GM18498 (cell line): ENCODE data around the gene EGFR.
A peak's percentile ranks its signal among the peaks of the same experiment; 100 is the strongest.

ENCODE experiments used
- ATAC-seq: cut with Tn5 transposase; IDR thresholded peaks from one replicate; pipeline ENCODE4 v1.9.1; 2021; ENCODE audit warnings: mild to moderate bottlenecking, moderate library complexity; ENCODE audit not compliant: unreplicated experiment

Gene EGFR

DNA sequence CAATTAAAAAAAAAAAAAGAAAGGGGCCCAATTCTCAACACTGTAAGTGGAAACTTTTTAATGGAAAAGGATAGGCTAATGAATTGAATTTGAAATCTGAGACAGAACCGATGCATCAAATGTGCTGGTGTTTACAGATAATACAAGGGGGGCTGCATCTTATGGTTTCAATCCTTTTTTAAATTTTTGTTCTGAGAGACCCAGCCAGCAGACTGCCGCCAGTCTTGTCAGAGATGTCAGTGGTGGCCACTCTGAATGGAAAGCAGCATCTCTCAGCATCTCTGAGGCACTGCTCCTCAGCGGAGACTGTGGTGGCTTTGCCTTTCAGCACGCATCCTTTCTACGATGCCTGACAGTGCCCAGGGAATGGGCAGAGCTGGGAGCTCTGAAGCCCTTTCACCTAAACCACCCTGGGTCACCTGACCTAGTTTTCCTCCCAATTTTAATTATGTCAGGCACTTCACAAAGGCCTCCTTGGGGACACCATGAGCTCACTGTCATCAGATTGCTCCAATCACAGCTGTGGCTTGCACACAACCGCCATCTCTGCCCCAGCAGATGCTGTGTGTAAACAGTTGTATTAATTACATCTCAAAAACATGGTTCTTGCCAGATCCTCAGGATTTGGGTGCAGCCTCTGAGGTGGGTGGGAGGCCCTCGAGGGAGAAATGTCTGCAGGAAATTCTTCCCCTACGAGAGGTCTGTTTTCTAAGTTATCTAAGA lies 81.2 kb downstream of the EGFR start:
- ATAC-seq = no peak

- no peak for ATAC-seq
Observed at GRCh38 chr7:55100544-55101327, 81.9 kb downstream of the EGFR start.

DNA sequence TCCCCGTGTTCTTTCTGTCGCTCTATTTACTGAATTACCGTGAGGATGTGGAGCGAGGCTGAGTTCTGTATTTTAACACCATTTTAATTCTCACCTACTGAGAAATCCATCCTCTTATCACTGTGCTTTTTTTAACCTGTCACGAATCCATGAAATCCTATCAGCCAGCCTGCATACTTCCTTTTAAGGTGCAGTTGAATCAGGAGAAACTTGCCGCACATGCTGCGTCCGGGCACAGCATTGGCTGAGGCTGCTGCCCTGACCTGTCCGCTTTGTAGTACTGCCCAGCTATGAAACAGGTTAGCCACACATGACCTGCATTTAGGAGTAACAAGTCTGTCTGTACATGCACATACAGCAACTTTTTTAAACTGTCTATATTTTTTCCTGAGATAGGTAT lies 82.5 kb downstream of the EGFR start:
- no peak for ATAC-seq

DNA sequence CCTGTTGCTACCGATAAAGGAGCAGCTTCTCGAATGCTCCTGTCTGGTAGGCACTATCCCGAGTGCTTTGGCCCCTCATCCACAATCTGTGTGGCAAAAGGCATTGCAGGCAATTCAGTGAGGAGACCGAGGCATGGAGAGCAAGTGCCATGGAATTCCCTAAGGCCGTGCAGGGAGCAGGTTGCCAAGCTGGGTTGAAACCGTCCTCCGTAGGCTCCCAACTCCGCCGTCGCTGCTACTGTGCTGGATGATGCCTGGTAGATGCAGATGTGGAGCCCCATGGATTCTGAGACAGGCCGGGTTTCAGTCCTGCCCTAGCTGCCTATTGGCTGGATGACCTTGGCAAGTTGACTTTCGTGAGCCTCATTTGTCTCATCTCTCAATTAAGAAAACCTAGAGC lies 85.3 kb downstream of the EGFR start:
- ATAC-seq = no peak

DNA sequence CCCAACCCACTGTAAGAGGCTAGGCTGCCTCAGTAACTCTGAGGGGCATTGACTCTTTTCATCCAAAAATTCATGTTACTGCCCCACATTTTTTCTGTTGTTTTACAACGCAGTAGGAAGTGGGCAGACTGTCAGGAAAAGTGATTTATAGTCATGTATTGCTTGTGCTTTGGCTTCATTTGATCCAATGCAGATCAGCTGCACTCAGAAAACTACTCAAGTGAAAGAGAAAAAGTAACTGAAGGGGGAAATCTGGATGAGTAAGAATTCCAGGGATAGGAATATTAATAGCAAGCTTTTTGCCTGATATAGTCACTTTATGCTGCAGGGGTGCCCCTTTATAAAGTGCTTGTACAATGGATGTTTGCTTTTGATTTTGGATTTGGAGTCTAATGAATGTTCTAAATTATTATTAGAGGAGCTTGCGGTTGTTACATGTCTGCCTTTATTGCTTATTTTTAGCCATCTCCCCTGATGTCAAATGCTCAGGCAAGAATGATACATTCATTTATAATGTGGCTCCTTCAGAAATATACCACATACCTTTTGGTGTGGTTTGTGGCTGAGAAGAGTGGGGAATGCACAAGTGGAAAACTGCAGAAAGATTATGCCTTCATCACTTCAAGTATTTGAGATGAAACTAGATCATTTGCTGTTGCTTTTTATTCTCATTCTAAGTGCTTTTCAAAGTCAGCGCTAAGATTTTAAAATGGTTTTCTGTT lies 86.1 kb downstream of the EGFR start:
- no peak for ATAC-seq

DNA sequence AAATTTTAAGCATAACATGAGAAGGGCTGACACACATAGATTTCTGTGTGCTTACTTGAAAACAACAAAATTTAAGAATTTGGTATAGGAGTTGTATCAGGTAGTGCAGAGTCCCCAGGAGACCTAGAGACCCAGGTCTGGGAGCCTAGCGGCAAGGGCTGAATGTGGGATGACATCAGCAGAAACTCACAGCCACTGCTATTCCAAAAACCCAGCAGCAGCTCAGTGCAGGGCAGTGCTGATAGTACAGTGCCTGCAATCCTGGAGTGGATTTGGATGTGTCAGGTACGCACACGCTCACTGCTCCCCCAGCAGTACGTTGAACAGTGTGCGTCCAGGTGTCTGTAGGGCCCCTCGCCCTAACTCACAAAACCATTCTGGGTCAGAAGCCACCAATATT lies 87.1 kb downstream of the EGFR start:
- no peak for ATAC-seq

DNA sequence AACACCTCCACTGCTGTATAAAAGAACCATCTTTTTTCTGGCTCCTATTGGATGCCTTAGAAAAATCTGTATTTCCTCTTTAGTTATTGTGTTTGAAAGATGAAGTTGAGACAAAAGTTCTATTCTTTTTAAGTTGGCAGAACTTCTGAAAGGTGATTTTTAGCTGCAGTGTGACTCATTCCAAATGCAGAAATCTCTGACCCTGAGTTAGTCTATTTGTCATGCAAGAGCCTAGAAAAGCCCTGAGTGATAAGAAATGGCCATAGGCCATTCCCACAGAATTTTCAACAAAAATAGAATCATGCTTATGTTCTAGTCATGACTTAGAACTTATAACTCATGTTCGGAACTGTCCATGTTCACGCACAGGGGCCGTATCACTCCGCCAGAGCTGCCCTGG lies 89.1 kb downstream of the EGFR start:
- no peak for ATAC-seq

GRCh38 chr7:55108401-55108800 lies 89.6 kb downstream of the EGFR start:
- no peak for ATAC-seq

GRCh38 chr7:55108818-55109217 lies 90.0 kb downstream of the EGFR start:
- no peak for ATAC-seq

- no peak for ATAC-seq
Observed at GRCh38 chr7:55109404-55110167, 90.8 kb downstream of the EGFR start.

- no peak for ATAC-seq
Observed at GRCh38 chr7:55110282-55110992, 91.6 kb downstream of the EGFR start.

- ATAC-seq = peak; percentile 59
Observed at GRCh38 chr7:55110993-55111361, 92.2 kb downstream of the EGFR start.

DNA sequence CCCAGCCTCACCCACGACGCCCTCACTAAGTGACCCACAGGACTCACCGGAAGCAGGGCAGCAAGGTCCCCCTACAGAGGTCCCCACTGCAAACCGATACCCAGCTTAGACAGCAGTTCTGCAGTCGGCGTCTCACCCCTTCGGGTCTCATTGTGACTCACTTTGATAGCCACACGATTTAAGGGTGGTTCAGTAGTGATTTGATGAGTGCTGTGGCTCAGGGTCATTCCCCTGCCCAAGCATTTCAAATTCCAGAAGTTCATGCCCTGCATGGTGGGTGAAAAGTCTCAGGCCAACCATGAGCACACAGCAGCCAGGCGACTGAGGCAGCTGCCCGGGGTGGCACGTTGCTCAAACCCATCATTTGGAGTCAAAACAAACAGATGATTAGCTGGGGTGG lies 93.2 kb downstream of the EGFR start:
- ATAC-seq = no peak

DNA sequence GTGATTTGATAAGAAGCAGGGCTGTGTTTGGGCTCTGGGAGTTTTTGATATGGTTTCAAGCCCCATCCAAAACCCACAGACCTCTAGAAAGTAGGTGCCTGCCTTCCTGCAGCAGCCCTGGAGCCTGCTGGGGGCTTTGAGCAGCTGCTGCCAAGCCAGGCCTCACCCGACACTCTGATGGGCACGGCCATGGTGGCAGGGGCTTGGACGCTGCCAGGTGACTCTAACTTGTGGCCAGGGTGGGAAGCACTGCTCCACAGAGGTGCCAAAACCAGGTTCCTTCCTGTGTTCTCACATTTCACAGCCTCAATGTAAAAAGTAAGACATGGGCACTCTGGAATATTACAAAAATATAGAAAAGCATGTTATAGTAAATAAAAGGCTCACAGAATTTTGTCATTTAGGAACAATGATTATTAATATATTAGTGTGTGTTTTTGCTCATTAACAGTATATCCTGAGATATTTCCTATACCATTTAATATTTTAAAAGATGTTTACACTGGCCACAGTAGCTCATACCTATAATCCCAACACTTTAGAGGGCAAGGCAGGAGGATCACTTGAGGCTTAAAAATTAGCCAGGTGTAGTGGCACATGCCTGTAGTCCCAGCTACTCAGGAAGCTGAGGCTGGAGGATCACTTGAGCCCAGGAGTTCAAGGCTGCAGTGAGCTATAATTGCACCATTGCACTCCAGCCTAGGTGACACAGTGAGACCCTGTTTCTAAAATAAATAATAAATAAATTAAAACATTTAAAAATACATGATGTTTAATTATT lies 95.1 kb downstream of the EGFR start:
- ATAC-seq = no peak

- ATAC-seq = no peak
Observed at GRCh38 chr7:55117286-55117685, 98.5 kb downstream of the EGFR start.

GRCh38 chr7:55118426-55118825 lies 99.6 kb downstream of the EGFR start:
- ATAC-seq = no peak

GRCh38 chr7:55119571-55119970 lies 100.8 kb downstream of the EGFR start:
- no peak for ATAC-seq

DNA sequence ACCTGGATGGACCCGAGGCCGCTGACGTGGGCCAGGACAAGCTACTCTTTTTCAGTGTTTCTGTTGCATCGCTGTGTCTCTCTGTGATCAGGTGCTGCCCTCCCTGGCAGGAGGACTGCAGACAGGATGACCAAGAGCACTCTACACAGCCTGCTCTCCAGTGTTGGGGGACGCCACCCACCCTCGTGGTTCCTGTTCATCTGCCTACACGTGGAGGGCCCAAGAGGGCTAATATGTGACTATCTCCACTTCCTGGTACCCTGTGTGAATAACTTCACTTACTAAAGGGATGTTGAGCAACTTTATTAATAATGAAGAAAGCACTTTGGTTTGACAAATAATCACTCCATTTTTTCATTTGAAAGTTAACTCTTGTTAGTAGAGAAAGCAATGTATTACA lies 101.3 kb downstream of the EGFR start:
- no peak for ATAC-seq

DNA sequence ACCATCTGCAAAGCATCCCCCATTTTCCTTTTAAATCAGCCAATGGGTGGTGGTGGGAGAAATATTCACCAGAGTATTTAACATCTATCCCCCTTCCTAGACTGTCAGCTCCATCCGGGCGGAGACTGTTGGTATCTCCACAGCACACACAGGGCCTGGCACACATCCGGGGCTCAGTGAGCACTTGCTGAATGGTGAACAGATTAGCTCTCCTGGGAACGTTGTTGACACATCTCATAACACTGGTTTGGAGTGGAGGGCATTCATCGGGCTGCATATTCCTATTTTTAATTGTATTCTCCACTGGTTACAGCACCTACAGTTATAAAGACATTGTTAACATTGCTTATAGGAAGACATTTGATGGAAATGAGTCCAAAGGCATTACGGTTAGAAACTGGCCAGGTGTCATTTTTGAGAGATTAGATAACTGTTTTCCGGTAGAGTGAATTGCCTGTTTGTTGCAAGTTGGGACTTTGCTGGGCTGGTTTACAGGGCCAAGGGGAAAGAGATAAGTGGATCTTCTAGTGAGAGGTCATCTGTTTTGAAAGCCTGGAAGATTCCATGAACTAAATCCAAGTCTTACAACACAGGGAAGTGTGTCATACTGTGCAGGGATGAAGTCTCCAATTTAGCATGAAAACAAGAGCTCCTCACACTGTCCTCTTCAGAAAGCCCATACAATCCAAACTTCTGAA lies 101.8 kb downstream of the EGFR start:
- ATAC-seq = no peak
